Measurements from ENCODE around the gene LRRC27.

The LRRC27 gene

GRCh38 chr10:132416566-132417256, 84.7 kb downstream of the LRRC27 start:
- ChIA-PET CTCF (no interaction called here), POLR2A (no interaction called here)
- DNase-seq (ENCODE audit: extremely low spot score): no peak
- no peak for TF ChIP-seq CTCF (IDR thresholded peaks at IDR 0.05; ENCODE audit: control extremely low read depth, extremely low read depth, low read depth, missing control alignments)

- TF ChIP-seq CTCF (IDR thresholded peaks at IDR 0.05; ENCODE audit: control extremely low read depth, extremely low read depth, low read depth, missing control alignments): no peak
- DNase-seq (ENCODE audit: extremely low spot score): no peak
- ChIA-PET POLR2A (no interaction called here), CTCF (no interaction called here)
Observed at GRCh38 chr10:132417257-132417910, 85.4 kb downstream of the LRRC27 start.

- TF ChIP-seq CTCF (IDR thresholded peaks at IDR 0.05; ENCODE audit: control extremely low read depth, extremely low read depth, low read depth, missing control alignments): no peak
- POLR2A ChIA-PET: no interaction called here
- CTCF ChIA-PET: no interaction called here
- DNase-seq (ENCODE audit: extremely low spot score): no peak
Observed at GRCh38 chr10:132417957-132418441, 86.0 kb downstream of the LRRC27 start.

GRCh38 chr10:132418527-132419416, 86.8 kb downstream of the LRRC27 start:
- POLR2A ChIA-PET: no interaction called here
- TF ChIP-seq CTCF (IDR thresholded peaks at IDR 0.05; ENCODE audit: control extremely low read depth, extremely low read depth, low read depth, missing control alignments): no peak
- CTCF ChIA-PET: no interaction called here
- no peak for DNase-seq (ENCODE audit: extremely low spot score)

GRCh38 chr10:132419538-132420468, 87.8 kb downstream of the LRRC27 start:
- POLR2A ChIA-PET: no interaction called here
- TF ChIP-seq CTCF (IDR thresholded peaks at IDR 0.05; ENCODE audit: control extremely low read depth, extremely low read depth, low read depth, missing control alignments): no peak
- no peak for DNase-seq (ENCODE audit: extremely low spot score)
- CTCF ChIA-PET: interaction anchor here (1.7 kb wide), 1 partner anchor 7 kb away, joined by 4 read pairs; no protein-coding TSS in a partner anchor

Measured in GM10248 (cell line).